ENCODE data around the gene EVX2.

- TF ChIP-seq CTCF (IDR thresholded peaks at IDR 0.05; ENCODE audit: low read depth, low read length) (no peak), POLR2A (IDR thresholded peaks at IDR 0.05; ENCODE audit: extremely low read depth, insufficient read length) (no peak), MAX (IDR thresholded peaks at IDR 0.05; ENCODE audit: low read depth, low read length) (no peak), MYC (IDR thresholded peaks at IDR 0.05; ENCODE audit: low read depth, low read length) (no peak)
Measured at GRCh38 chr2:176104316-176105077, 20.7 kb upstream of the EVX2 start.
